Stimulated activated naive CD4-positive, alpha-beta T cell treated with Interleukin-2 at 50 U/mL for 16 hours (primary cell): ENCODE results near the gene LGI4.
"Not testable (repeated sequence)": the region's sequence is repeated elsewhere in the genome, so short reads cannot be mapped to it uniquely, and the experiment has no call there.

ENCODE experiments used
- DNase-seq: peaks from one replicate; lab custom pipeline; 2025; lab: John Stamatoyannopoulos, UW

The LGI4 gene

DNA sequence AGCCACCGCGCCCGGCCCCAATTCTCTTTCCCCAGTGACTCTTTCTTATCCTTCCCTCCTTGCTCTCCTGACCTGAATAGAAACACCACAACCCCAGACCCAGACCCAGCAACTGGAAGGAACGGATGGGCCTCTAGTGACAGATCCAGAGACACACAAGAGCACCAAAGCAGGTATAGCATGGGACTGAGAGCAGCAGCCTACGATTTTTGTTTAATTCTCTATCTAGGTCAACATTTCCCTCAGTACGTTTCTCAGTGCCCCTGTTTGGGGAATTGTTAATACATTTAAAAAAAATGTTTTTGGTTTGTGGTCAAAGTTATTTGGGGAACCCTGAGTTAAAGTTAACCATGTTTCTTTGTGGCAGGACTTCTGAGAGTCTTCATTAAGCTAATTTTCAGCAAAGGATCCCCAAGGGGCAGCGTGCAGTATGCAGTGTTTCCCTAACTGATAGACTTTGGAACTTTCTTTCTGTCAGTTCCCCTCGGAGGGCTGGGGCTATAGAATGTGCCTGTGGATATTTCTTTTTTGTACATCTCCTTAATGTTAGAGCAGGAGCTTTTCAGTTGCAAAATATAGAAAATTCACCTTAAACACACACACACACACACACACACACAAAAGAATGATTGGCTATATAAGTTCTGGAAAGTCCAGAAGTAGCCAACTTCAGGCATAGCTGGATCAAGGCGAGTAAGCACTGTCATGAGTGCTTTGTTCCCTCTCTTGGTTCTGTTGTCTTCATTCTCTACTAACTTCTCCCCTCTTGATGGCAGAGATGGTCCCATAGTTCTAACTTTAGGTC, 26.0 kb upstream of the LGI4 start:
- no peak for DNase-seq

DNA sequence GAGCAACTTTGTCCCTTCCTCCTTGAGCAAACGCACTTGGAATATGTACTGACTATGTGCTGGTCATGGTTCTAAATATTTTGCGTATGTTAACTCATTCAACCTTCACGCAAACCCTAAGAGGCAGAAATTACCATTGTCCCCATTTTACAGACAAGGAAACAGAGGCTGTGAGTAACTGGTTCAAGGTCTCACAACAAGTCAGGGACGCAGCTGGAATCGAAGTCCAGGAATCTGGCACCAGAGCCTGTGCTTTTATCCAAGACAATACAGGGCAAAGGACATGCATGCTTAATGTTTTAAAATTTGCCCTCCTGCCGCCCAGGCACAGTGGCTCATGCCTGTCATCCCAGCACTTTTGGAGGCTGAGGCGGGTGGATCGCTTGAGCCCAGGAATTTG, 24.7 kb upstream of the LGI4 start:
- DNase-seq: no peak

DNA sequence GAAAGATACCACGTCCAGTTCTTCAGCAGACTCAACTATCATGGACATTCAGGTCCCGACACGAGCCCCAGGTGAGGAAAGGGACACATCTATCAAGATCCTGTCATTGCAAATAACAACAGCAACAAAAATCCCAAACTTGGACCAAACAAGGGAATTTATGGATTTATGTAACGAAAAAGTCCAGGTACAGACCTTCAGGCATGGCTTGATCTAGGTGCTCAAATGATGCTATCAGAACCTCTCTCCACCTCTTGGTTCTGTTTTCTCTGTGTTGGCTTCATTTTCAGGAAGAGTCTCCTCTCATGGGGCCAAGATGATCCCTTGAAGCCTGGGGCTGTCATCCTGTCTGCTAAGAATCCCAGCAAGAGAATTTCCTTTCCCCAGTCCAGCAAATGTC, 22.6 kb upstream of the LGI4 start:
- DNase-seq: no peak

DNA sequence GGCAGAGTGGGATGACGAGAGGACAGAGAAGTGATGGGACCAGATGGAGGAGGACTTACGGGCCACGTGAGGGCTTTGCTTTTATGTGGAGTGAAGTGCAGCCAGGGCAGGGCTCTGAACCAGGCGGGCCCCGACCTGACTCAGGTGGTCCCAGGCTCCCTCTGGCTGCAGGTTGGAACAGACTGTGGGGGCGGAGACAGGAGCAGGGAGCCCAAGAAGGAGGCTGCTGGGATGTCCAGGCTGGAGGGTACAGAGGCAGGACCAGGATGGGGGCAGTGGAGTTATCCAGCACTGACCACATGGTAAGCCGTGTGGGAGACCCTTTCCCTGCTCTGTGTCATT, 21.8 kb upstream of the LGI4 start:
- DNase-seq: no peak

DNA sequence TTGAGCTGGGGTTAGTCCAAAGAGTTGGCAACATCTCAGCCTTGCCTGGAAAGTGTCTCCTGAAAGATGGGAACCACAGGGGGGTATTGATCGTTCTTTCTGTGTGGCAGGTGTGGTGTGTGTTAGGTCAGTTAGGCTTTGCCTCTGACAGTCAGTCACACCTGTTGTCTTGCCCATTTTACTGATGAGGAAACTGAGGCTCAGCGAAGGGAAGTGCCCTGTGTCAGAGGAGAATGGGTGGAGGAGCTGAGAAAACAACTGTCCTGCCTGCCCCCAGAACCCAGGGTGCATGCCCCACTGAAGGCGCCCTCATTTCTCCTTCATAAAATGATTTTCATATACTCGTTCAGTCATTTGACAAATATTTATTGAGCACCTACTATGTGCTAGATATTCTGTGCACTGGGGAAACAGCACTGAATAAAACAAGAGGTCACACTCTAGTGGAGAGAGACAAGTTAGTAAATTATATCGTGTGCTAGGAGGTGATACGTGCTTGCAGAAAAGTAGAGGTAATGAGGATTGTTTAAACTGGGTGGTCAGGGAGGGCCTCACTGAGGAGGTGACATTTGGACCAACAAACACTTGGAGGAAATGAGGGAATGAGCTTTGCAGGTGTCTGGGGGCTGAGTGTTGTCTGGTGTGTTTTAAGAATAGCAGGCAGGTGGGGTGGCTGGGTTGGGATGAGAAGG, 21.3 kb upstream of the LGI4 start:
- no peak for DNase-seq

DNA sequence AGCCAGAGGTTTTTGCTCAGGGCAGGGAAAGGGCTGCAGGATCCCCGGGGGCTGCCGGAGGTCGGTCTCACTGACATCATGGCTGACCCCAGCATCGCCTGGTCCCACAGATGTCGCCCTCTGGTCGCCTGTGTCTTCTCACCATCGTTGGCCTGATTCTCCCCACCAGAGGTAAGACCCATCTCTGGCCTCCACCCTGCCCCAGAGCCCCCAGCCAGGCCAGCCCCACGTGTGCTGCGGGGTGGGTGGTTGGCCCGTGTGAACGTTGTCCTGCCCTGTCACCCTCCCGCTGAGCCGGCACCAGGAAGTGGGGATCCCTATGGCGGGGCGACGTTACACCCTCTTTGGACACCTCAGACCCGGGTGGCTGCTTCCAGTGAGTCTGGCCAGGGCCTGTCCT, 20.6 kb upstream of the LGI4 start:
- peak; percentile 11 for DNase-seq

DNA sequence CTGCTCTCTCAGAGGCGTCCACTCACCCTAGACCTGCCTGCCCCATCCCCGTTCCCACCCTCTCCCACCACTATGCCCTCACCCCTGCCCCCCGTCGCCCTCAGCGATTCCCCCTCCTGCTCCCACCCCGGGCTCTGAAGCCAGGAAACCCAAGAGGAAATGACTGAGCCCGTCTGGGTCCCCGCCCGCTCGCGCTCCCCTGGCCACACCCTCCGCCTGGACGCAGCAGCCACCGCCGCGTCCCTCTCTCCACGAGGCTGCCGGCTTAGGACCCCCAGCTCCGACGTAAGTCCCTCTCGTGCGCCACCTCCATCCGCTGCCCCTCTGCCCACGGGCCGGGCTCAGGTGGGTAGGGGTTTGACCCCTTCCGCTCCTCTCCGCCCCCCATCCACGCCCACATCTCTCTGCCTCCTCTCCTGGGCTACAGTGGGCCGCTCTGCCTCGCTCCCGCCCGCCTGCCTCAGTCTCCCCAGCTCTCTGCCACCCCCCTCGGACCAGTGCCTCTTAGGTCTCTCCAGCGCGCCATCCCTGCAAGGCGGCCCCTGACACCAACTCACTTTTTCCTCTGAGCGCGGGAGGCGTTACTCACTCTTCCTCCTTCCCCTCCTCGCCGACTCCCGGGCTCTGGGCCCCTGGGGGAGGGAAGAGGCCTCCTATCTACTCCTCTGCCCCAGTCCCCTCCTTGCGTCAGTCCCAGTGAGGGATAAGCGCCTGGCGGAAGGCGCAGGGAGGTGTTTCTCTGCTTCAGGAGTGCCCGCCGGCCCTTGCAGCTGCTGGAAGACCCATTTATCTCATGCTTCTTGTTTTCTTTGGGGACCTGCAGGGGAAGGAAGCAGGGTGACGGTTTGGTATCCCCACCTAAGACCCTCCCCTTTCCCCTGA, 19.9 kb upstream of the LGI4 start, which contains the start of gene FXYD5:
Gene FXYD5 (plus strand): TSS at position 211 of the 882 bp plus-strand sequence. CDS start 816 bp downstream, outside the sequence.
- peak; percentile 86 for DNase-seq

DNA sequence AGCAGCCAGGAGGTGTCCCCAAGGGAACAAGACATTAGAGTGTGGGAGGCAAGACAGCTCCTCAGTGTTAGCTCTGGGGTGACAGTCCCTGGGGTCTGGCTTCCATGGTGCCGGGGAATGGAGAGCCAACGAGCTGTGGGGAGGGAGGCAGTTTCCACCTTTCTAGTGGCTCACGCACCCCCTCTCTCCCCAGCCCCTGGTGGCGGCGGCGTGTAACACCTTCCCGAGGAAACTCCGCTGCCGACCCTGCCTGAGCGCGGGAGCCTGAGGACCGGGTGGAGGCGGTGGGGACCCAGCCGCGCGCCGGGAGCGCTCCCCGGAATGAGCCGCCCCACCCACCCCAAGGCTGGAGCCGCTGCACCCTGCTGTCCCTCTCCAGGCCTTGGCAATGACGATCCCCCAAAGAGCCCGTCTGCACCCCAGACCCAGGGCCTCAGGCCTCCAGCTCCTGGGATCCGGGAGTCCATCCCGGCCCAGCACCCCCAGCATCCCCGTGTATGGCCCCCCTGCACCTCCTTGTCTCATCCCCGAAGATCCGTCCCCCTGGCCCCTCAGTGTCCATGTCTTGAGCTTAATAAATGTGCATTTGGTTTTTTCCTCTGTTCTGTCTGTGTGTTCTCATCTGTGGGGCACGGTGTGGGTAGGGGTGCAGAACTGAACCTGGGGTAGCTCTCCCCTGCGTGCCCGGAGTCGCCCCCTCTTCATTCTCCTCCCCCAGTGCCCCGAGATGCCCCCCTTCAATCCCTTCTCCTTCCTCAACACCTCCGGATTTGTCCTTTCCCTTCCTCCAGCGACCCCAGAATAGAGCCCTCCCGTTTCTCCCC, 19.1 kb upstream of the LGI4 start:
- peak; percentile 70 for DNase-seq

DNA sequence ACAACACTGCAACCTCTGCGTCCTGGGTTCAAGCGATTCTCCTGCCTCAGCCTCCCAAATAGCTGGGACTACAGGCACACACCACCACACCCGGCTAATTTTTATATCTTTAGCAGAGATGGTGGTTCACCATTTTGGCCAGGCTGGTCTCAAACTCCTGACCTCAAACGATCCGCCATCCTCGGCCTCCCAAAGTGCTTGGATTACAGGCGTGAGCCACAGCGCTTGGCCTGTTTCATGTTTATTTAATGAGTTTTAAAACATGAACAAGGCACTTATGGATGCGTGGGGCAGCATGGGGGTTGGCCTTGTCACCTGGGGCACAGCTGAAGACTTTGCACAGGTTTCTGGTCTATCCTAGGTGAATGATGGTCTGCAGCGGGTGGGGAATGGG, 18.3 kb upstream of the LGI4 start:
- not testable (repeated sequence) for DNase-seq

DNA sequence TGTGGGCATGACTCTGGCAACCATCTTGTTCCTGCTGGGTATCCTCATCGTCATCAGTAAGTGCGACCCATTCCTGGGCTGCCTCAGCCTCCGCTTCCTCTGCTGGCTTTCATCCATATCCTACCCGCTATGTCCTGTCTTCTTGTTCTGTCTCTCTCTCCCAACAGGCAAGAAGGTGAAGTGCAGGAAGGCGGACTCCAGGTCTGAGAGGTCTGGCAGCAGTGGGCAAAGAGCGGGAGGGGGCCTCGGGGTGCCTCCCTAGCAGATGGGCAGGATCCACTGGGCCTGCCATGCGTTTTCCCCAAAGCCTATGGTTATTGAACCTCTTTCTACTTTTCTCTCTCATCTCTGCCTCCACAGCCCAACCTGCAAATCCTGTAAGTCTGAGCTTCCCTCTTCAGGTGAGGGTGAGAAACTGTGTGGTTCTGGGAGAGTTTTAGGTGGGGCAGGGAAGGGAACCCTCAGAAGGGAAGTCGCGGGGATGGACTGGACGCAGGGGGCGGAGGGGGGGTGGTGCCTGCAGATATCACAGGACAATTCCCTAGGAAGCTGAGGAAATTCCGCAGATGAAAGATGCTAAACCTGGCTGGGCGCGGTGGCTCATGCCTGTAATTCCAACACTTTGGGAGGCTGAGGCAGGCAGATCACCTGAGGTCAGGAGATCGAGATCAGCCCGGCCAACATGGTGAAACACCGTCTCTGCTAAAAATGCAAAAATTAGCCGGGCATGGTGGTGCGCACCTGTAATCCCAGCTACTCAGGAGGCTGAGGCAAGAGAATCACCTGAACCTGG, 16.6 kb upstream of the LGI4 start:
- DNase-seq: no peak

DNA sequence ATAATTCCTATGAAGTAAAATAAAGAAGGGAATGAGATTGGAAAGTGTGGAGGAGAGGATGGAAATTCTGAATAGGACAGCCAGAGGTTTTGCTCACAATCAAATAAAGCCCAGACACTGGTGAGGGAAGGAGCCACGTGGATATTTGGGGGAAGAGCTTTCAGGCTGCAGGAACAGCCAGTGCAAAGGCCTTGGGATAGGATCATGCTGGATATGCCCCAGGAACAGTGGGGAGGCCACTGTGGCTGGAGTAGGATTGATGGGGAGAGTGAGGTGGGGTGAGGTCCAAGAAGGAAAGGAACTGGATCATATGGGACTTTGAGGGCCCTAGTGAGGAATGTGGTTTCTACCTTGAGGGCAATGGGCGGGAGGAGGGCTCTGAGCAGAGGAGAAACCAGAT, 15.6 kb upstream of the LGI4 start:
- no peak for DNase-seq

DNA sequence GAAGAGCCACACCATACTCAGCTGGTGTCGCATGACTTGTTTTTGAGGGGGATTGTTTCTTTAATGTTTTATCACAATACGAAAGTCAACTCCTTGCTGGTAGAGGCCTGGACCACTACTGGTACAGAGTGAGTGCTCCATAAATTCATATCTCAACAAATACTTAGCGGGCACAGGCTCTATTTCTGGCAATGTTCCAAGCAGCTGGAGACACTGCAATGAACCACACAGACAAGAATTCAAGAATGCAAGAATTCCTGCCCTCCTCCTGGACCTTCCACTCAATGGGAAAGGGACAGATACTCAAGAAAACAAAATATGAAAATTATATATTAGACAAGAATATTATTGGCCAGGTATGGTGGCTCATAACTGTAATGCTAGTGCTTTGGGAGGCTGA, 14.6 kb upstream of the LGI4 start:
- no peak for DNase-seq

DNA sequence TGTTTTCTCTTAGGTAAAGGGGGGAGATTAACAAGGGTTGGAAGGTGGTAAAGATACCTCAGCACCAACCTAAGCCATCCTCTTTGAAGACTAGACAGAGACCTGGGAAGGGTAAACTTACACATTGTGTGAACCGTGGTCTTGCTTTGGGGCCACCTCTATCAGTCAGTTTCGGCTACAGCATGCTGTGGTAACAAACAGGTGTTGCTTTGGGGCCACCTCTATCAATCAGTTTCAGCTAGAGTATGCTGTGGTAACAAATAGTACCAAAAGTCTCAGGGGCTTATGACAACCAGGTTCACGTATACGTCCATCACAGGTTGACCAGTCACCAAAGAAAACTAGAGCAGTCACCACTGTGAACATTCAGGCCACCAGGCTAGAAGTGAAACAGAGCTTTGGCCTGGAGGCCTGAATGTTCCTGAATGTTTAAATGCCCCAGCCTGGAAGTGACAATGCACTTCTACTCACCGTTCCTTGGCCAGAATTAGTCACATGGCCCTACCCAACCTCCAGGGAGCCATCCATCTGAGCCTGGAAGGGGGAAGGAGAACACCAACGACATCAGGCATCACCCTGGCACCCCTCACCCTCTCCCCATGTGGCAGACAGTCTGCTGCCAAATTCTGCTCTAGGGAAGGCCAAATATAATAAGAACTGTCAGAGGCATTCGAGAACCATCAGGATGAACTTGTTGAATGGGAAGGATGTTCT, 12.0 kb upstream of the LGI4 start:
- DNase-seq: no peak

DNA sequence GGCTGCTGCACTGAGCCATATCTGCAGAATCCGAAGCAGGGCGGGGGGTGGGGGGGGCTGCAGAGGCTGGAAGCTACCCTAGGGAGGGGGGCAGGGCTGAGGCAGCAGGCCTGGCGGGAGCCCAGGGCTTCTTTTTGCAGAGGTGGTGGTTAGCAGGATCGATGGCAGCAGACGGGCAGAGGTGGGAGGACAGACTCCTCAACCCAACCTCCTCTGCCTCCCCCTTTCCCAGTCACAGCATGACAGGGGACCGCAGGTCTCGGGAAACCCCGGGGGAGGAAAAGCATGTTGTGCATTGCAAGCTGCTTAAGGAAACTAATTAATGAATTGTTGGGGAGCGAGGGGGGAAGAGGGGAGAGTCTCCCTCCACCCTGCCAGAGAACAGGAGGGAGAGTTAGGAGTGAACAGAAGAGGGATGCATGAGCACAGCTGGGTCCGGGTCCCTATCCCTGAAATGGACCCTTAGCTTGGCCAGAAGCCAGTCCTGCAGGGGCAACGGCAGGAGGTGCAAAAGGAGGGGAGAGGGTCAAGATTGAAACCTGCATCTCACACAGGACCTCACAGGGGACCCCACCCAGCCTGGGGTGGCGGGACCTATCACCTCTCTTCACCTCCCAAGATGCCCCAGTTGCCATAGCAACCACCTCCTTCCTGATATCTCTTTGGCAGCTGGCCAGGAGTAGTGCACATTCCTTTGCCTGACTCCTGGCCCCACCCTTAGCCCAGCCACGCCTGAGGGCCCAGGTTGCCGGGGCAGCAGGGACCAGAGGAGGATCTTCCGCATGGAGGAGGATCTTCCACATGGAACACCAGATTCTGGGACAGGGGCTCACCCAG, 10.0 kb upstream of the LGI4 start:
- peak; percentile 5 for DNase-seq

DNA sequence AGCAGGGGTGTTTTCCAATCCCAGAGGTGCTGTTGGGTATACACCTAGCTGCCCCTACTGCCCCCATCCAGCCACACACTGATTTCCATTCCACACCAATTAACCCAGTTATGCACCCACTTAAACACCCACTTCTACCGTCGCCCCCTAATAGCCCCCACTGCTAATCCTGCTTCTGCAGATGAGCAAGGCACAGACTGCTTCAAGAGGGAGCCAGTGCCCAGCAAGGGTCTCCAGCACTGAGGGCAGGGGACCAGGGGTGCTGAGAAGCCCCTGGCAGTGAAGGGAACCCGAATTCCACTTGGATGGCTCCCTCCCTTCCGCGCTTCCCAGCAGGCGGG, 9.4 kb upstream of the LGI4 start:
- no peak for DNase-seq

DNA sequence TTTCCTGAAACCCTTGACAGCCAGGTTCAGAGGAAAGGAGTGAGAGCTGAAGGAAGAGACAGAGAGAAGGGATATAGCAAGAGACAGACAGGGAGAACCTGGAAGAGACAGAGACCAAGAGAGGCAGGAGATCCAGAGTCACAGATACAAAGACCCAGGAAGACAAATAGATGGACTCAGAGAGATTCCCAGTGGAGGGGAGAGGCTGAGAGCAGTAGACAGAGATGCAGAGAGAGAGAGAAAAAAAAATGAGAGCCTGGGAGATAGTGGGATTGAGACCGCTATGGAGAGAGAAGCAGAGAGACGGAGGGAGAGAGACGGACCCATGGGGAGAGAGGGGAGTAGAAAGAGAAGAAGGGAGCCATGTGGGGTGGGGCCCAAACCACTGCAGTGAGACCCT, 9.0 kb upstream of the LGI4 start:
- no peak for DNase-seq

DNA sequence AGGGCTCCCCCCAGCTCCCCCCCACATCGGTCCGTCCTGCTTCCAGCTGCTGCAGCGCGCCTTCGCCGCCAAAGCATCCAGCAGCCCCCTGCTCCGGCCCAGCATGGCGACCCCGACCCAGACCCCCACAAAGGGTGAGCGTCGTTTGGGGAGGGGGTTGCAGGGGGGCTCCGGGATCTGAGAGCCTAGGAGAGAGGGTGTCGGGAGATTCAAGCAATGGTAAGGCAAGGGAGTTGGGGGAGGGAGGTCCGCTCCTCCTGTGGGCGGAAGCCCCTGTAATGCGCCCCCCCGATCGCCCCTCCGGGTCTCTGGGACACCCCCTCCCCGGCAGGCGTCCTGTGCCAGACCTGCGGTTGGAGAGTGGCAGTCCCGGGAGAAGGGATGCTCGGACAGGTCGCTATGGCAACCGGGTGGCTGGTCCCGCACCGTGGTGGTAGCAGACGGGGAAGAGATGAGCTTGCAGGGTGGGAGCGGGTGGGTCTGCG, 8.4 kb upstream of the LGI4 start, which contains the start of gene FXYD7:
Gene FXYD7 (plus strand): TSS at position 25 of the 485 bp plus-strand sequence. CDS start 79 bp downstream, at position 104.
- DNase-seq: no peak

DNA sequence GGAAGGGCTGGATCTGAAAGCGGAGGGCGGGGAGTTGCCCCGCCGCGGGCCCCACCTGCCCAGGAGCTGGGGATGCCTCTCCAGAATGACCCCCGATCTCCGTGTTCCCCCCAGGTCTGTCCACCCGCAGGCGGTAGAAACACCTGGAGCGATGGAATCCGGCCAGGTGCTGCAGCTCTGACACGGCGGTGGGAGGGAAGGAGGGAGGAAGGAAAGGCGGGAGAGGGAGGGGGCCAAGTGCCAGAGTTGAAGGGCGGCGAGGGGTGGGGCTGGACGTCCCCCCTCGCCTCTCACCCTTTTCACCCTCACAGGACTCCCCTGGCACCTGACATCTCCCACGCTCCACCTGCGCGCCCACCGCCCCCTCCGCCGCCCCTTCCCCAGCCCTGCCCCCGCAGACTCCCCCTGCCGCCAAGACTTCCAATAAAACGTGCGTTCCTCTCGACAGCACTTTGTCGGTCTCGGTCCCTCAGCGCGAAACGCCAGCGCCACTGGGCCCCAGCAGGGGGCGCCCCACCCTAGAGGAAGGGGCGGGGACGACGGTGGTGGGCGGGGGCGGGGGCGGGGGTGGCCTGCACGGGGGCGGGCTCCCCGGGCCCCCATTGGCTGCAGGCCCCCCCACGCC, 7.9 kb upstream of the LGI4 start:
- DNase-seq: peak; percentile 49
